Activated CD8-positive, alpha-beta memory T cell treated with anti-CD3 and anti-CD28 coated beads, Interleukin-2, amount 50 U/mL, for 1 hour (primary cell): ENCODE measurements around the gene LIN7A.
"Not testable (repeated sequence)": the region's sequence is repeated elsewhere in the genome, so short reads cannot be mapped to it uniquely, and the experiment has no call there.

ENCODE experiments used
- DNase-seq: peaks from one replicate; pipeline ENCODE4 v3.0.0-alpha.2; 2020; ENCODE audit errors: extremely low read depth

The LIN7A gene

DNA sequence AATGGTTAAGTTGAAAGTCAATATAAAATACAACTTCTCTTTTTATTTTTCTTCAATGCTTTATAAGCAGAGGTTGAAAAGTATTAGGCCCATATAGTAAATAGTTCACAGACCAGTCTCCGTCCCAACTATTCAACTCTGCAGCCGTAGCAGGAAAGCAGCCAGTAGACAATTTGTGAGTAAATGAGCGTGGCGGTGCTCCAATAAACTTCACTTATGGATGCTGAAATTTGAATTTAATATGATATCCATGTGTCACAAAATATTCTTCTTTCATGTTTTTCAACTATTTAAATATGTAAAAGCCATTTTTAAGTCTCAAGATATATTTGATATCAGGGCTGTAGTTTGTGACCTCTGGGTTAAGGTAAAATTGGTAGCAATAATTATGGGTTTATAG is 17.7 kb downstream of the LIN7A start:
- no peak for DNase-seq

DNA sequence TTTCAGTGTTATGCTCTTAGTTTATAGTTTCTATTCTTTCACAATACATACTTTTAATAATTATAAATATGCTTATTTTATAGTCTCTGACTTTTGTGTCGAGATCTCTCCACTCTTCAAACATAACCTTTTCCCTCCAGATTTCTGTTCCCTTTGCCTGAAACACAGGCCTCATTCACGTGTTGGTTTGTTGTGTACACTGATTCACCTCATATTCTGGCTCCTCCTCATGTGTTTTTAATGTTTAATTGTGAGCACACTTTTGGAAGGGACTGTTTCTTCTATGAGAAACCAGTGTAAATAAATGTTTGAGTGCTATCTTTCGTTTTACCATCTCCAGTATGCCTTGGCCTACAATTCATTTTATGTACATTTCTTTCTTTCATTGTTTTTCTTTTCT is 20.1 kb downstream of the LIN7A start:
- DNase-seq: no peak

DNA sequence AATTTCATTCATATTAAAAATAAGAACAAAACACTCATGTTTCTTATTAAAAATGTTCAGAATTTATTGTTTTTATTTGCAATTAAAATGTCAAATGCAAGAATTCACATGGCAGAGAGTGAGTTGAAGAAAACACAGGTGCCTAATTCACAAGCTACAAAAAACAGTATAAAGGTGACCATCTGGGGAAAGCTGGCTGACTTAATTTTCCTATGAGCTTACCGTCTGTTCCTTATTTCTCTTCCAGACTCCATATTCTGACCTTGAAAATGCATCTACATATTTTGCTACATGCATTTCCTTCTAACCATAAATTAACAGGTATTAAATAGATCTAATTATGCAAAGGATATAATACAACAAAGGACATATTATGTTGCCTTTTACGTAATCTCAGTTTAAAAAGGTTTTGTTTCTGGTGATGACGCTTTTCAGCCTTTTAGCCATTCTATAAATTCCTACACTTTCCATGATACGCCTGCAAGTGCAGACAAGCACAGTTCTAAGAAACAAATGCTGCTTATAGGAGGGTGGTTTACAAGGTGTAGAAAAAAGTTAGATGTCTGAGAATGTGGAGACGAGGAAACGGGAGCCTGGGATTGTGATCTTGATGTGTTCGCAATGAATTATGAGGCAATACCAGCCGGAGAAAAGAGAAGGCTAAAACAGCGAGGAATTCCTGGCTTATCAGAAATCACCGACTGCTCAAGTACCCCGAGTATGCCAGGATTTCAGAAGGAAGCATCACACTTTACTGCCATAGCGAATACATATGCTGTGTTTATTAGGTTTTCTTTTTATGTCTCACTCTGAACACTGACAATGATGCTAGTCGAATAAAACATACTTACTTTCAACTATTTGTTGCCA is 24.6 kb downstream of the LIN7A start:
- DNase-seq: no peak

DNA sequence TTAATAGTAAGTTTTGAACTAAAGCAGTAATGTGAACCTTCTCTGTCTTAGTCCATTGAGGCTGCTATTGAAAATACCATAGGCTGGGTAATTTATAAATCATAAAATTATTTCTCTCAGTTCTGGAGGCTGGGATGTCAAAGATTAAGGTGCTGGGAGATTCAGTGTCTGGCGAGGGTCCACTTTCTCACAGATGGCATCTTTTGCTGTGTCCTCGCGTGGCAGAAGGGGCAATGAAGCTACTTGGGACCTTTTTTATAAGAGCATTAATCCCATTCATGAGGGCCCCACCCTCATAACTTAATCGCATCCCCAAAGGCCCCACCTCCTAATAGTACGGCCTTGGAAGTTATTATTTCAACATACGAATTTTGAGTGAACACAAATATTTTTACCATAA is 28.4 kb downstream of the LIN7A start:
- no peak for DNase-seq

DNA sequence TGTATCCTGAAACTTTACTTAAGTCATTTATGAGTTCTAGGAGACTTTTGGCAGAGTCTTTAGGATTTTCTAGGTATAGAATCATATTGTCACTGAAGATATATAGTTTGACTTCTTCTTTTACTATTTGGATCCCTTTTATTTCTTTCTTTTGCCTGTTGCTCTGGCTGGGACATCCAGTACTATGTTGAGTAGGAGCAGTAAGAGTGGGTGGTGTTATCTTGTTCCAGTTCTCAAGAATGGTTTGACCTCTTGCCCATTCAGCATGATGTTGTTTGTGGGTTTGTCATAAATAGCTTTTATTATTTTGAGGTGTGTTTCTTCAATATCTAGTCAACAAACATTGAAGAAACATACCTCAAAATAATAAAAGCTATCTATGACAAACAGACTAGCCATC is 35.0 kb downstream of the LIN7A start:
- no peak for DNase-seq

DNA sequence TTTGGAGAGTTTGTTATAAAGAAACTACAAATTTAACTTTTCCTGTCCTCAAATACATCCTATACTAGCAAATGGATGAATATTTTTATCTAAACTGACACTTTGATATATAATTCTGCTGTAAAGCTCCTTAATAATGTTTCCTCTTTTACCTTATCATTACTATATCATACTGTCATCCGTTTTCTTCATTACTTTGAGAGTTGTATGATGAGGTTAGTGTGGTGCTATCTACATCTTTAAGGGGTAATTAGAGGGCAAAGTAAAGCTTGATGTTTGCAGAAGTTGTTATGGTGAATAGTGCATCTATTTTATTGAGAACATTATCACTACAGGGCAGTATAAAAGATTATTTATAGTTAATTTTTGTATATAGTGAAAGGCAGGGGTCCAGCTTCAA is 36.1 kb downstream of the LIN7A start:
- DNase-seq: no peak

DNA sequence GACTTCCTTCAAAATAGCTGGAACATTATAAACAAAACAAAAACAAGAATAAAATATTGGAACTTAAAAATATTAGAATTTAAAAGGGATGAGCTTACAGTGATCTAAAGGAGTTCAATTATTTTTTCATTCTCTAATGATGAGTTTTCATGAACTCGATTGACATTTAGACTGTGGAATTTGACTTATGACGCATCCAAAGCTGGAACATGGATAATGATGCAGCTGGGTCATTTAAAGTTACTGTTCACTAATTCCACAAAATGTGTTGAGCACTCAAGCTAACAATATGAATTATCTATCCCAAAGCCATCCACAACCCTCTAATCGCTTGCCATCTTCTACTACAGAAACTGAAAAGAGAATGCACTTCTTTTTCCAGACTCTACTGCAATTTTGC is 42.5 kb downstream of the LIN7A start:
- no peak for DNase-seq

DNA sequence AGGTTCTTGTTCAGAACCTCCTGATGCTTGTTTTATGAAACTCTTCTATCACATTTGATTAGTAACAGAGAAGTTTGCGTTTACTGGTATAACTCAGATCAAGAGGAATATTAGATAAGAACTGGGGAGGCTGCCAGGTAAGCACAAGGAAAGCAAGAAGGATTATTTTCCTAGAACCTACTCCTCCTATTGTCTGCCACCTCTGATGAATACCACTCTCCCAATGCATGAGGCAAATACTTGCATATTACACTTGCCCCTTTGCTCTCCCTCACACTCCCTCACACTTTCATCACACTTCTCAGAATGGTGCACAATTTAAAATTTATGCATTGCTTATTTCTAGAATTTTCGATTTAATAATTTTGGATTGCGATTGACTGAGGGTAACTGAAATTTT is 43.6 kb downstream of the LIN7A start:
- DNase-seq: no peak

DNA sequence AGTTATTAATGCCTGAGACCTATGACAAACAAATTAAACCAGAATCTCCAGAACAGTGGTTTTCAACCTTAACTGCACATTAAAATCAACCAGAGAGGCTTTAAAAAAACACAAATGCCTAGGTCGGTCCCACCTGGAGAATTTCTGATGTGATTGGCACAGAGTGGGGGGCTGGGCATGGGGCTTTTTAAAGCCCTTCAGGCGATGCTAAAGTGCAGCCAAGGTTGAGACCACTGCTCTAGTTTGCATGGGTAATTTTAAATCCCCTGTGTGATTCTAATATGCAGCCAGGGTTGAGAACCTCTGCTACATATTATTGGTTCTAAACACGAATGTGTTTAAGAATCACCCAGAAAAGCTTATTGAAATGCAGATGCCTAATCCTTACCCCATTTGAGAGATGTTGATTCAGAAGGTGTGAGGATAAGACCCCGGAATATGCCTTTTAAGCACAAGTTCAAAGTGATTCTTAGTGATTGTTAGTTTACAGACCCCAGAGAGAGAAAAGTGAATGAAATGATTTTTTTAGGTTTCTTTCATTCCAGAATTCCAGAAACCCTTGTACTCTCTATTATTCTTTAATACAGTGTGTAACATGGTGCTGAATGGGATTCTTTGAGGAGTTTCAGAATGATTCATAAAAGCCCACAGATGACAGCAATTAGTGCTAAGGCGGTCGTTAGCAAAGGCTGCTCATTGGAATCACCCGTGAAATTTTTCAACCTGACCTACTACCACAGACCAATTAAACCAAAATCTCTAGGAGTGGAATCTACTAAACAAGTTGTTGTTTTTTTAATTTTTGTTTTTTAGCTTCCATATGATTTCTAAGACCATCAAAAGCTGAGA is 44.9 kb downstream of the LIN7A start:
- no peak for DNase-seq

DNA sequence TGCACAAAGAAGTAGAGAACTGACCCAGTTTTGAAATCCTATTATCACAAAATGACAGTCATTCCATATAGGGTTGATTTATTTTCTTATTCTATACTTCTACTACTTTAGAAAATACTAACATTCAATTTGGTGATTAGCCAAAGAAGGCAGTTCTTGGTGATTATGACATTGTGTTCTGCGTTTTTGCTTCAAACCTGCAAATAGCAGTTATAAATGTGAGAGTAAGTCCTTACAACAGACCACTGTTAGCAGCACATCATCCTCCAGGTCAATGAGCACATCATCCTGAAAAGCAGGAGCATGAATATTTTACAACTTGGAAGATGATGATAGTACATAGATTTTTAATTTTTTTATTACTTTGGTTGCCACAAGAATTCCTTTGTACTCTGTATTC is 53.1 kb downstream of the LIN7A start:
- DNase-seq: no peak

DNA sequence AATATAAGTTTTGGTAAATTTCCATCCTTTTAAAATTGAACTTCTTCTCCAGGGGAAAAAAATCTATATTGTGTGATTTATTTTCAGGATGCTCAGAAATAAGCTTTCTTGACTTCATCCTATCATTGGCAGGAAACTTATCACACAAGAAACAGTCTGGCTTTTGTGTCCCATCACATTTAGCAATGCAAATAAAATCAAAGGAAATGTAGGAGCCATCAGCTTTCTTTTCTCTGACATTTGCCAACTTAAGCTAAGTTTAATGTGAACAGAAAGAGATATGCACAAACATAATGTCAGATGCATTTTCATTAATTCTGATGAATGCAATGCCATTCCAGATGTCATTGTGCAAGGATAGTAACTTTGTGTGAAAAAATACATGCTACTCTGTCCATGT is 56.6 kb downstream of the LIN7A start:
- DNase-seq: no peak

DNA sequence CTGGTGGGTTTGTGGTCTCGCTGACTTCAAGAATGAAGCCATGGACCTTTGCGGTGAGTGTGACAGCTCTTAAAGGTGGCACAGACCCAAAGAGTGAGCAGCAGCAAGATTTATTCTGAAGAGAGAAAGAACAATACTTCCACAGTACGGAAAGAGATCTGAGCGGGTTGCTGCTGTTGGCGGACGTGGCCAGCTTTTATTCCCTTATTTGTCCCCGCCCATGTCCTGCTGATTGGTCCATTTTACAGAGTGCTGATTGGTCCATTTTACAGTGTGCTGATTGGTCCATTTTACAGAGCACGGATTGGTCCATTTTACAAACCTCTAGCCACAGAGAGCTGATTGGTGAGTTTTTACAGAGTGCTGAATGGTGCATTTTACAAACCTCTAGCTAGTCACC is 59.3 kb downstream of the LIN7A start:
- not testable (repeated sequence) for DNase-seq

DNA sequence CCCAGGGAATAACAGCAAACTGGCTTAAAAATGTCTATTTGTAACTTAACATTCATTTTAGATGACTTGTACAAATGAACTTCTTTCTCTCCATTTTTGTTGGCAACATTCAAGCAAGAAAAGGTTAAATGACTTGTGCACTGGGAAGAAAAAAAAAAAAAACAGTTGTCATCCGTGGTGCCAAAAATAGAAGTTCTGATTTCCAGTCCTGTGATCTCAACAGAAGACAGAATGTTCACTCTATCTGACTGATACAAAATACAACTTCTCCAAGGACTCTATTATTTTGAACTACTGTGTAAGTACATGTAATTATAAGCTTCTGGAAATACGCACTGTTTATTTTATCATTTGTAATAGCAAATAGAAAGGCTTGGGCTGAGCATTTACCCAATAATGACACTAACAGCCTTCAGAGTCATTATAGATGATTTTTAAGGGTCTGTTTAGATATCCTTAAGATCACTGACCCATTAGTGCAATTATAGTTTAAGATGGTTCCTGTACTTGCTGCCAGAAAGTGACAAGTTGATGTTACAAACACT is 59.9 kb downstream of the LIN7A start:
- DNase-seq: no peak

DNA sequence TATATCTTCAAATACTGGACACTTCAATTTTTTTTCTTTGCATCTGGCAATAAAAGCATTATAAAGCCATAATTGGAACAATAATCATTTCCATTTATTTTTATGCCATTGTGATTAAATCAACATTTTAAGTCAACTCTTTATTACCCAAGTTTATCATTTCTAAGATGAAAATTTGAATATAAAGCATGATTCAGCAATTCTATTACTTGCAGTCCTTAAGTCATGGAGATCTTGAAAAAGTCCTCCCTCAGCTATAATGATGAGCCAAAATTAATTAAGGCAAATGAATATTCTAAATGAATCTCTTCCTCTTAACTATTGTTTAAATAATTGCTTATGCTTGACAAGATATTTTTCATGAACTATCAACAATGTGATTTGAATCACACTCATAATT is 65.7 kb downstream of the LIN7A start:
- DNase-seq: no peak

DNA sequence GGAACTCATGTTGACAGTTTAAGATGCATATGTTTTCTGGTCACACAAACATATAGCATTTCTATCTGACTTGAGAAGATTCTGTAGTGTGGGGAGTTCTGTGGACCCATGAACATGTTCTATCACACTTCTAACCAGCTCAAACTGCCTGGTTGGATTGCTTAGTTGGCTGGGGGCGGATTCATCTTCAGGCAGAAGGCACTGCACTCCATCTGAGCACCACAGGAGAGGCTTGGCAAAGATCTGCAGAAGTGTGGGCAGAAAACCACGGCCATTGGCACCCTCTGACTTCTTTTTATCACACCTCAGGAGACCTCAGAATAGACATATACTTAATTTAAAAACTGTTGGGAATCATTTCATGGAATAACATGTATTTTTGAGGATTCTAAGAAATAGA is 68.5 kb downstream of the LIN7A start:
- no peak for DNase-seq

DNA sequence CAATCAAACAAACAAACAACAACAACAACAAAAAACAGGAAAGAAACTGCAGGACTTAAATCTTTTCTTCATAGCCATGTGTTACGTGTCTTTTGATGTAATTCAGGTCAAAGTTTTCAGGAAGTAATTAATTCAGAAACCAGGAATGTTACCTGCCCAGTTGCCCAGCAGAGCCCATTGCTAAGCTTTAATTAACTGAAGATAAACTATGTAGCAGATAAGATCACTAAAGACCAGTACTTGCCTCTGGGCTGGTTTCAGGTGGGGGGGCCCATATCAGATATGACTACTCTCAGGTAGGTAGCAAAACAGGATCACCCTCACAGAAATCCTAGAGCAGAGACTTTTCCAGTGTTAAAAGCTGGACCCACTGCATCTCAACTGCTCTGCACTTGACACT is 69.2 kb downstream of the LIN7A start:
- DNase-seq: no peak

DNA sequence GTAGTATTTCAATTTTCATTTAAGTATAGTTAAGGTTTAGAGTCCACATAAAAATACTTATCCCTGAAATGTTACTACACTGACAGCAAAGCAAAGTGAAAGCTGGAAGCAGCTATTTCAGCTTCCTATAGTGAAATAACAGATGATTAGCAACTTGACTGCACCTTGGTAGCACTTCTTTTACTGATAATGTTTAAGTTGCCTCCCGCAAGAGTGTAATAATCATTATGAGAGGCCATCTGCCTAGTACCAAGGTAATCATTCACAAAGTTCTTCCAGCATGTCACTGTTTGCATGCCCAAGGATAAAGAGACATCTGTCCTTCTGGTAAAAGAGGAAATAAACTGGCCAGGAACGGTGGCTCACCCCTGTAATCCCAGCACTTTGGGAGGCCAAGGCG is 69.8 kb downstream of the LIN7A start:
- no peak for DNase-seq

DNA sequence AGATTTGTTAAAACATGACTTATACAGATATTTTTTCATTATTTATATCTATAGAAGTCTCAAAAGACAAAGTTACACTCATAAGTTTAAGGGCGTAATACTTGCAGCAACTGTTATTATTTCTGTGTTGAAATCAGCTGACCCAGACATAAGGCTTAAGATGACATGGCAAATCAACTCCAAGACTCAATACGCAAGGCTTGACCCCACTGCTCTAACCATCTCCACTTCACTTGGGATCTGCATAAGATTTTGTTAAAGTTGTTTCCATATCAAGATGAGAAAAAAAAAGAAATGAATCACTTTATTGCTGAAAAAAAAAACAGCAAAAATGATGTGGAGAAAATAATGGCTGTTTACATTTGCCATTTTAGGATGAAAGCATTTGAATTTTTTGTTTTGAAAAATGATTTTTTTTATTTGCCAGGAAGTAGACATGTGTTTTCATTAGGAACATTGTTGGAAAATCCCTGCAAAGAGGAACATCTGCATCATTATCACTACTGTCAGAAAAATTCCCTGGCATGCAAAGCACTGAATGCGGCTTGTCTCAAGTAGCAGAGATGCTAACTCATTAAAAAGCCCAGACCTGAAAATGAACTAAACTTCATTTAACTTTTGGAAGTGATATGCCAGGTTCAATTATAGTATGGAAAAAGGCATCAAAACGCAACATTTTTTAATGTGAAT is 73.5 kb downstream of the LIN7A start:
- no peak for DNase-seq

DNA sequence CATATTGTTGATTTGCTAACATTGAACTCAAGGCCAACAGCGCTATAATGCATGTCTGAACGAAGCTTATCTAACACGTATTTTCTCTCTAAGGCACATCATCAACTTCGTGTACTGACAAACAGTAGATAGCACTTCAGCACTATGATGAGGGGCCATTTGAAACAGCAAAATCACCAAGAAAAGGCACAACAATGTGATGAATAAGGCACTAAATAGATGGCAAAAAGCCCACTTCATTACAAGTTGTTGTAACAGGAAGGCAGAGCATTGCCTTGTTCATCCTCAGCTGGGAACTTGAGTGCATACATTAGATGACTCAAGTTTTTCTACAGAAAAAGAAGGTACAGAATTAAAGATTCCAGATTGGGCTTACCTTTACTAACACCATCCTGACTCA is 75.2 kb downstream of the LIN7A start:
- DNase-seq: no peak

DNA sequence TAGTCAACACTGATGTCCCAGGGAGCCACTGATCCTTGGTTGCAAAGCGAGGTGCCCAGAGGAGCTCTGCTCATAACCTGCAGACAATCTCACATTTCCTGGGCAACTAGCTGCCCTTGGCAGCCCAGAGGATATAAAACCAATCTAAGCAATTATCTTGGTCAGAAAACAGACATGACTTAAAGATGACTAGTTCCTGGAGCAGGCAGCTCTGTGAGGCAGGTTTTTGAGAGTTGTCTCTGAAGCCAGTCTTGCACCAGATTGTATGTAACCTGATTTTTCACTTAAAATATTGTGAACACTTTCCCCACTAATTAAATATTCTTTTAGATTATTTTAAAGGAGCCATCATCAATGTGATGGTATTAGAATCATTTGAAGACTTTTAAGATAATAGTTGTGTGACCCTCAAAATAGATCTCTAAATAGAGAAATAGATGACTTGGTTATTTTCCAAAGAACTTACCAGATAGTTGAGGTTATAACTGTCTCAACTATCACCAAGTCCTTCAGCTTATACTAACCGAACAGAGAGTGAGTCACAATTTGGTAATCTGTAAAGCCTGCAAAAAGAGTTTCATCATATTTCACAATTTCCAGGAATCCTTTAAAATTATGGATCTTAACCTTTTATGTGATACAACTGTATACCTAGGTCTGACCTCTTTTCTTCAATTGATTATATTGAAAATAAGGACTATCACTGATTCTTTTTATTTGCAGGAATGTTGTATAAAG is 75.9 kb downstream of the LIN7A start:
- DNase-seq: no peak

DNA sequence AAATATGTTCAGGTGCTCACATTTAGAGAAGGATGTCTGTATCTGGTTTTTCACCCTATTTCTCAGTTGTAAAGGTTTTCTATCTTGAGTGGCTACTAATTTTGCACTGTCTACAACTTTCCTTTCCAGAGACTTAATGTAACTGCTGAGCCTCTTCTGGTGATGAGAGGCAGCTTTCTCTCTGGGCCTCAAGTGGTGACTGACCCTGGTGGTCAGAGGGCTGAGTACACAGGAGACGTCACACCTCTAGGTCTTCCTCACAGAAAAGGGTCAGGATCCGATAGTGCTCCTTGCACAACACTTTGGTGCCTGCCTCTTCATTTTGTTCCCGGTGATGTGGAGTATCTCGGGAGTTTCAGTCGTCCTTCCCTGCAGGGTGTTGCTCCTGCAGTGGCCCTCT is 76.8 kb downstream of the LIN7A start:
- no peak for DNase-seq

DNA sequence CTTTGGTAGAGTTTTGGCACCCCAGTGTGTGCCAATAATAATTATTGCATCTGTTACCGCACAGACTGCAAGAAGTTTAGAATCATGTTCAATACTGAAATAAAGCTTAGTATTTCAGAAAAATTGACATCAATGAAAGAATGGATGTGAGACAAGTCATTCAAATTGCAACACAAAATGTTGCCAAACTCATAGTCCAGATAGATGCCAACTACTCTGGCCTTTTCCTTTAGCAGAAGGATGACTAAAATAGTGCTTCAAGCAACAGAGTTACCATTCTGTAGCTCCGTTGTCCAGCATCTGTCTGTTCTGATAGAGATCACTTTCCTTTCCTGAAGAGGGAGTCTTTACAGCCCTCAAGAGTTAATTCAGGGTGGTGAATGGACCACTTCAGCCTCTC is 77.5 kb downstream of the LIN7A start:
- no peak for DNase-seq
